H9 (cell line): ENCODE data around the gene AFG1L. TPM values are rescaled to one million over a fixed set of nuclear protein-coding genes. Genes with fewer than 3 reads are reported as not detected.

Experiments
- DNase-seq: peaks from one replicate; pipeline ENCODE4 v3.0.0-alpha.2; 2017
- H2AFZ ChIP-seq: one replicate; pipeline ENCODE4 v1.6.1; 2013; ENCODE audit warnings: mild to moderate bottlenecking, low read length, control low read depth, moderate library complexity
- H2AK5ac ChIP-seq: 2 replicates; pipeline ENCODE4 v1.6.1; 2013; ENCODE audit warnings: low read length, control low read depth, mixed read lengths; ENCODE audit not compliant: insufficient read length
- H2BK120ac ChIP-seq: one replicate; pipeline ENCODE4 v1.6.1; 2013; ENCODE audit warnings: low read depth, mild to moderate bottlenecking, low read length, control low read depth, inconsistent platforms; ENCODE audit not compliant: poor library complexity, severe bottlenecking
- H2BK12ac ChIP-seq: 2 replicates; pipeline ENCODE4 v1.6.1; 2013; ENCODE audit warnings: low read length, control low read depth, mixed read lengths, low read depth; ENCODE audit not compliant: insufficient read length
- H2BK15ac ChIP-seq: 2 replicates; pipeline ENCODE4 v1.6.1; 2013; ENCODE audit warnings: low read depth, low read length, control low read depth
- H2BK20ac ChIP-seq: one replicate; pipeline ENCODE4 v1.6.1; 2013; ENCODE audit warnings: low read depth, mild to moderate bottlenecking, low read length, control low read depth, inconsistent platforms; ENCODE audit not compliant: poor library complexity, severe bottlenecking
- H2BK5ac ChIP-seq: 2 replicates; pipeline ENCODE4 v1.6.1; 2013; ENCODE audit warnings: low read length, control low read depth, mixed read lengths; ENCODE audit not compliant: insufficient read length
- H3K14ac ChIP-seq: 2 replicates; pipeline ENCODE4 v1.6.1; 2013; ENCODE audit warnings: low read length, control low read depth; ENCODE audit not compliant: insufficient read depth
- H3K18ac ChIP-seq: 2 replicates; pipeline ENCODE4 v1.6.1; 2013; ENCODE audit warnings: low read depth, mild to moderate bottlenecking, mixed read lengths, low read length, control low read depth; ENCODE audit not compliant: insufficient read length
- H3K23ac ChIP-seq: 2 replicates; pipeline ENCODE4 v1.6.1; 2013; ENCODE audit warnings: low read length, control low read depth, mixed read lengths, low read depth; ENCODE audit not compliant: insufficient read length
- H3K23me2 ChIP-seq: 2 replicates; pipeline ENCODE4 v1.6.1; 2013; ENCODE audit warnings: low read depth, mild to moderate bottlenecking, mixed read lengths, low read length, control low read depth; ENCODE audit not compliant: insufficient read length, poor library complexity, severe bottlenecking
- H3K27ac ChIP-seq: 2 replicates; pipeline ENCODE4 v1.5.1; 2013; ENCODE audit warnings: low read length, control low read depth, mixed read lengths, low read depth; ENCODE audit not compliant: insufficient read length
- H3K27me3 ChIP-seq: 2 replicates; pipeline ENCODE4 v1.6.1; 2013; ENCODE audit warnings: low read length, control low read depth, inconsistent platforms; ENCODE audit not compliant: insufficient read depth
- H3K4ac ChIP-seq: 2 replicates; pipeline ENCODE4 v1.6.1; 2013; ENCODE audit warnings: low read depth, mild to moderate bottlenecking, control low read depth, inconsistent platforms, low read length, moderate library complexity
- H3K4me1 ChIP-seq: 2 replicates; pipeline ENCODE4 v1.6.1; 2013; ENCODE audit warnings: low read length, control low read depth, inconsistent platforms; ENCODE audit not compliant: insufficient read depth
- H3K4me2 ChIP-seq: 2 replicates; pipeline ENCODE4 v1.6.1; 2013; ENCODE audit warnings: low read length, control low read depth, mixed read lengths; ENCODE audit not compliant: insufficient read length, insufficient read depth
- H3K56ac ChIP-seq: 2 replicates; pipeline ENCODE4 v1.6.1; 2013; ENCODE audit warnings: low read depth, mild to moderate bottlenecking, mixed read lengths, low read length, control low read depth; ENCODE audit not compliant: insufficient read length
- H3K79me1 ChIP-seq: 2 replicates; pipeline ENCODE4 v1.6.1; 2013; ENCODE audit warnings: low read depth, mild to moderate bottlenecking, moderate library complexity, low read length, control low read depth, inconsistent platforms; ENCODE audit not compliant: insufficient read depth, poor library complexity, severe bottlenecking
- H3K79me2 ChIP-seq: 2 replicates; pipeline ENCODE4 v1.6.1; 2013; ENCODE audit warnings: low read length, control low read depth, inconsistent platforms; ENCODE audit not compliant: insufficient read depth
- H3K9ac ChIP-seq: 2 replicates; pipeline ENCODE4 v1.6.1; 2013; ENCODE audit warnings: low read length, control low read depth, mixed read lengths; ENCODE audit not compliant: insufficient read length; ENCODE audit errors: extremely low read depth
- H3K9me3 ChIP-seq: one replicate; pipeline ENCODE4 v1.6.1; 2013; ENCODE audit warnings: low read depth, low read length, inconsistent platforms; ENCODE audit not compliant: control insufficient read depth
- H3T11ph ChIP-seq: one replicate; pipeline ENCODE4 v1.6.1; 2013; ENCODE audit warnings: mild to moderate bottlenecking, low read length, control low read depth, inconsistent platforms
- H4K20me1 ChIP-seq: one replicate; pipeline ENCODE4 v1.6.1; 2013; ENCODE audit not compliant: control insufficient read depth, insufficient read length, insufficient read depth
- H4K5ac ChIP-seq: 2 replicates; pipeline ENCODE4 v1.6.1; 2013; ENCODE audit warnings: low read depth, mild to moderate bottlenecking, mixed read lengths, low read length, control low read depth; ENCODE audit not compliant: insufficient read length
- H4K8ac ChIP-seq: replicated peaks from 2 replicates; pipeline ENCODE4 v1.6.1; 2013; ENCODE audit warnings: low read length, control low read depth, mixed read lengths, low read depth; ENCODE audit not compliant: insufficient read length
- H4K91ac ChIP-seq: 2 replicates; pipeline ENCODE4 v1.6.1; 2013; ENCODE audit warnings: low read depth, mild to moderate bottlenecking, moderate library complexity, mixed read lengths, low read length, control low read depth; ENCODE audit not compliant: insufficient read length
- H3K27ac Mint-ChIP-seq, 3 experiments: 2 replicates in 2 of 3; 3 replicates in 1 of 3; pipeline ENCODE4 v1.8.0; 2020 to 2021; ENCODE audit warnings: mixed read lengths in 3 of 3, mild to moderate bottlenecking in 1 of 3, moderate library complexity in 1 of 3
- H3K27me3 Mint-ChIP-seq: 2 replicates; pipeline ENCODE4 v1.8.0; 2021; ENCODE audit warnings: low read depth, mild to moderate bottlenecking, moderate library complexity, mixed read lengths
- H3K36me3 Mint-ChIP-seq, 3 experiments: 2 replicates in 2 of 3; 3 replicates in 1 of 3; pipeline ENCODE4 v1.8.0; 2020 to 2021; ENCODE audit warnings: low read depth in 3 of 3, mixed read lengths in 3 of 3; ENCODE audit not compliant: insufficient read depth in 1 of 3
- H3K4me1 Mint-ChIP-seq, 2 experiments: 2 replicates each; pipeline ENCODE4 v1.8.0; 2020; ENCODE audit warnings: mixed read lengths in 2 of 2
- H3K4me3 Mint-ChIP-seq, 2 experiments: 2 replicates in 1 of 2; 3 replicates in 1 of 2; pipeline ENCODE4 v1.8.0; 2020 to 2021; ENCODE audit warnings: mild to moderate bottlenecking in 2 of 2, mixed read lengths in 2 of 2, moderate library complexity in 1 of 2
- H3K9me3 Mint-ChIP-seq, 2 experiments: 2 replicates in 1 of 2; 3 replicates in 1 of 2; pipeline ENCODE4 v1.8.0; 2020; ENCODE audit warnings: mild to moderate bottlenecking in 2 of 2, mixed read lengths in 2 of 2, moderate library complexity in 1 of 2
- CTCF ChIP-seq: fragments of 200-600 bp; sonication (generic); conservative IDR thresholded peaks from 3 replicates; pipeline ENCODE4 v1.8.0; 2021; ENCODE audit warnings: antibody characterized with exemption, mild to moderate bottlenecking
- WGBS: extraction: QIAGEN DNeasy Blood & Tissue Kit; methylation state at CpG from one replicate; pipeline ENCODE4 v1.1.7; 2013; ENCODE audit warnings: missing lambda C conversion rate, low lambda C conversion rate, mixed read lengths; ENCODE audit not compliant: insufficient read length; ENCODE audit errors: extremely low coverage; 5-methylcytosine and 5-hydroxymethylcytosine counted together
- total RNA-seq: library from RNA; stranded (reverse); gene quantifications from 2 replicates; pipeline ENCODE4 v1.2.1, GENCODE V29; 2021

AFG1L gene
- total RNA-seq, 1 experiment from 2014 or later = 4.7 TPM

DNA sequence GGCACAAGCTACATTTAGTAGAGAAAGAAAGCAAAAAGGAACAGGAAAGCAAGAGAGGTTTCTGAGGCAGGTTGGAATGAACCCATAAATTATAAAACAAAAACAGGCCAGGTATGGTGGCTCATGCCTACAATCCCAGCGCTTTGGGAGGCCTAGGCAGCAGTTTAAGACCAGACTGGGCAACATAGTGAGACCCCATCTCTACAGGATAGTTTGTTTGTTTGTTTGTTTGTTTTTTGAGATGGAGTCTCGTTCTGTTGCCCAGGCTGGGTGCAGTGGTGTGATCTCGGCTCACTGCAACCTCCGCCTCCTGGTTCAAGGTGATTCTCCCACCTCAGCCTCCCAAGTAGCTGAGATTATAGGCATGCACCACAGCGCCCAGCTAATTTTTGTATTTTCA, 49.0 kb downstream of the AFG1L start:
- Mint-ChIP-seq H3K4me1 (no peaks in the 10 kb centered on the region), H3K27me3 (no peaks in the 10 kb centered on the region; the same call in 1 of the 2 replicates), H3K27ac (no peak overlapping the region), H3K36me3 (no peaks in the 10 kb centered on the region; a peak in 3 of 7 replicates), H3K4me3 (no peak overlapping the region), H3K9me3 (no peaks in the 10 kb centered on the region)
- Histone ChIP-seq H3K4me2 (no peak overlapping the region), H4K5ac (no peak overlapping the region), H3K23ac (no peak overlapping the region), H4K91ac (no peak overlapping the region), H3K18ac (no peak overlapping the region), H2BK5ac (no peak overlapping the region), H2BK15ac (no peak overlapping the region), H2AK5ac (no peak overlapping the region), H2BK20ac (no peak overlapping the region), H3K23me2 (no peaks in the 10 kb centered on the region), H3K56ac (no peak overlapping the region), H3T11ph (no peak overlapping the region), H3K9ac (no peak overlapping the region), H3K27me3 (no peaks in the 10 kb centered on the region), H2BK12ac (no peak overlapping the region), H3K4ac (no peak overlapping the region), H3K14ac (no peak overlapping the region), H4K8ac (no peak overlapping the region), H3K79me1 (no peaks in the 10 kb centered on the region), H3K4me1 (no peaks in the 10 kb centered on the region), H2BK120ac (no peak overlapping the region), H2AFZ (no peak overlapping the region), H4K20me1 (no peaks in the 10 kb centered on the region), H3K79me2 (no peaks in the 10 kb centered on the region), H3K9me3 (no peaks in the 10 kb centered on the region), H3K27ac (no peak overlapping the region)
- TF ChIP-seq CTCF = no peak
- no peak for DNase-seq
- WGBS = no CpG with 5 or more reads among the region's 5 CpGs
